ENCODE results near the gene POMT2.

GRCh38 chr14:77236814-77237213, 83.9 kb downstream of the POMT2 start:
- TF ChIP-seq CSRNP3 (CRISPR knock-in tag; IDR thresholded peaks at IDR 0.05) (no peak), GLIS3 (CRISPR knock-in tag; IDR thresholded peaks at IDR 0.05) (no peak), ZFP3 (CRISPR knock-in tag; IDR thresholded peaks at IDR 0.05) (no peak), PATZ1 (CRISPR knock-in tag; IDR thresholded peaks at IDR 0.05; ENCODE audit: borderline replicate concordance) (no peak), CREB5 (CRISPR knock-in tag; IDR thresholded peaks at IDR 0.05; ENCODE audit: low read depth) (no peak), ZNF565 (CRISPR knock-in tag; conservative IDR thresholded peaks at IDR 0.05; ENCODE audit: low read depth) (no peak), PPARA (CRISPR knock-in tag; IDR thresholded peaks at IDR 0.05; ENCODE audit: borderline replicate concordance) (no peak), ZFP30 (CRISPR knock-in tag; IDR thresholded peaks at IDR 0.05) (no peak), OSR1 (CRISPR knock-in tag; IDR thresholded peaks at IDR 0.05) (no peak), ARNTL (CRISPR knock-in tag; IDR thresholded peaks at IDR 0.05; ENCODE audit: borderline replicate concordance, low read depth) (no peak), ZNF8 (CRISPR knock-in tag; IDR thresholded peaks at IDR 0.05) (no peak)

All from SK-N-SH treated with all-trans-retinoic acid at 6 μM for 48 hours (cell line).